ENCODE measurements around the gene LITAF.

LITAF gene

GRCh38 chr16:11586856-11587642, at the start of gene LITAF:
Gene LITAF (minus strand): TSS chr16:11586919. CDS start chr16:11556730, 30,189 bp downstream.
- DNase-seq = peak; percentile 66

- DNase-seq = no peak
These were observed 49.5 kb upstream of the LITAF start for GRCh38 chr16:11636172-11636721.

- DNase-seq = no peak
These were observed 49.0 kb upstream of the LITAF start for GRCh38 chr16:11635679-11636171.

GRCh38 chr16:11635113-11635652, 48.5 kb upstream of the LITAF start:
- DNase-seq = no peak

GRCh38 chr16:11634312-11634711, 47.6 kb upstream of the LITAF start:
- DNase-seq = no peak

- no peak for DNase-seq
These were observed 46.4 kb upstream of the LITAF start for GRCh38 chr16:11633113-11633512.

- no peak for DNase-seq
These were observed 45.8 kb upstream of the LITAF start for GRCh38 chr16:11632455-11632939.

GRCh38 chr16:11631214-11631613, 44.5 kb upstream of the LITAF start:
- no peak for DNase-seq

GRCh38 chr16:11630768-11631056, 44.0 kb upstream of the LITAF start:
- no peak for DNase-seq

- no peak for DNase-seq
These were observed 43.5 kb upstream of the LITAF start for GRCh38 chr16:11630046-11630767.

- DNase-seq = peak; percentile 20
These were observed 42.6 kb upstream of the LITAF start for GRCh38 chr16:11629071-11630030.

- peak; percentile 27 for DNase-seq
These were observed 41.2 kb upstream of the LITAF start for GRCh38 chr16:11627822-11628457.

GRCh38 chr16:11627292-11627663, 40.6 kb upstream of the LITAF start:
- no peak for DNase-seq

- DNase-seq = no peak
These were observed 40.1 kb upstream of the LITAF start for GRCh38 chr16:11626657-11627291.

- no peak for DNase-seq
These were observed 39.0 kb upstream of the LITAF start for GRCh38 chr16:11625769-11626168.

- DNase-seq = no peak
These were observed 38.2 kb upstream of the LITAF start for GRCh38 chr16:11624636-11625607.

- no peak for DNase-seq
These were observed 37.5 kb upstream of the LITAF start for GRCh38 chr16:11624205-11624604.

- DNase-seq = peak; percentile 80
These were observed 35.4 kb upstream of the LITAF start for GRCh38 chr16:11621920-11622651.

GRCh38 chr16:11621539-11621919, 34.8 kb upstream of the LITAF start:
- peak; percentile 40 for DNase-seq
